GM19328 (cell line): ENCODE results near the gene CHCHD10.
"Not testable (repeated sequence)": the region's sequence is repeated elsewhere in the genome, so short reads cannot be mapped to it uniquely, and the experiment has no call there.

Experiments used
- ATAC-seq: cut with Tn5 transposase; IDR thresholded peaks from one replicate; pipeline ENCODE4 v1.9.1; 2021; ENCODE audit warnings: mild to moderate bottlenecking, moderate library complexity; ENCODE audit not compliant: unreplicated experiment

CHCHD10 gene

GRCh38 chr22:23751441-23751996 lies 16.3 kb downstream of the CHCHD10 start:
- peak; percentile 18 for ATAC-seq

GRCh38 chr22:23750714-23751440 lies 16.9 kb downstream of the CHCHD10 start, which contains the start of gene ZNF70:
Gene ZNF70, minus strand, starts transcription at chr22:23751112. Its CDS starts 5,972 bp downstream, at chr22:23745140.
- ATAC-seq, result peak; percentile 71

- ATAC-seq, result no peak
These were observed 17.4 kb downstream of the CHCHD10 start for GRCh38 chr22:23750367-23750713.

GRCh38 chr22:23749841-23750301 lies 17.9 kb downstream of the CHCHD10 start:
- no peak for ATAC-seq

- ATAC-seq, result no peak
These were observed 22.0 kb downstream of the CHCHD10 start for GRCh38 chr22:23745791-23746190.

GRCh38 chr22:23744485-23744884 lies 23.3 kb downstream of the CHCHD10 start:
- no peak for ATAC-seq

- no peak for ATAC-seq
These were observed 23.8 kb downstream of the CHCHD10 start for GRCh38 chr22:23744001-23744400.

- ATAC-seq, result no peak
These were observed 24.5 kb downstream of the CHCHD10 start for GRCh38 chr22:23743303-23743705.

GRCh38 chr22:23742505-23743264 lies 25.1 kb downstream of the CHCHD10 start:
- no peak for ATAC-seq

GRCh38 chr22:23737696-23738095 lies 30.1 kb downstream of the CHCHD10 start:
- ATAC-seq, result no peak

GRCh38 chr22:23728108-23728507 lies 39.7 kb downstream of the CHCHD10 start:
- not testable (repeated sequence) for ATAC-seq

GRCh38 chr22:23722724-23723123 lies 45.0 kb downstream of the CHCHD10 start:
- no peak for ATAC-seq

- ATAC-seq, result no peak
These were observed 45.6 kb downstream of the CHCHD10 start for GRCh38 chr22:23722160-23722559.

- ATAC-seq, result no peak
These were observed 46.9 kb downstream of the CHCHD10 start for GRCh38 chr22:23720855-23721254.

GRCh38 chr22:23718371-23719165 lies 49.2 kb downstream of the CHCHD10 start:
- ATAC-seq, result no peak

GRCh38 chr22:23716811-23717801 lies 50.7 kb downstream of the CHCHD10 start:
- ATAC-seq, result peak; percentile 82
